Tibial nerve (tissue), 4 donors: Measurements from ENCODE around the gene EPB41L4B. TPM values are rescaled to one million over a fixed set of nuclear protein-coding genes. Genes with fewer than 3 reads are reported as not detected.

Experiments
- DNase-seq, 2 donors: peaks; one replicate each; pipeline ENCODE4 v3.0.0-alpha.2; 2019; ENCODE audit warnings: low spot score in 2 of 2
- H3K27ac ChIP-seq, 4 donors: fragments of 200-600 bp; sonication (generic) in 3 of 4; one replicate each; pipeline ENCODE4 v1.5.1; 2017 to 2019; ENCODE audit warnings: mild to moderate bottlenecking in 1 of 4
- H3K27me3 ChIP-seq, 2 donors: fragments of 200-600 bp; sonication (generic) in 1 of 2; one replicate each; pipeline versions ENCODE4 v1.5.1 to v1.6.0; 2017 to 2019
- H3K36me3 ChIP-seq, 3 donors: fragments of 200-600 bp; sonication (generic); one replicate each; pipeline ENCODE4 v1.5.1; 2018 to 2019
- H3K4me1 ChIP-seq, 4 donors: fragments of 200-600 bp; sonication (generic) in 3 of 4; one replicate each; pipeline ENCODE4 v1.5.1; 2017 to 2019
- H3K4me3 ChIP-seq, 4 donors: fragments of 200-600 bp; sonication (generic) in 3 of 4; one replicate each; pipeline ENCODE4 v1.5.1; 2017 to 2019; ENCODE audit warnings: mild to moderate bottlenecking in 1 of 4, moderate library complexity in 1 of 4
- H3K9me3 ChIP-seq, 4 donors: fragments of 200-600 bp; sonication (generic) in 3 of 4; one replicate each; pipeline ENCODE4 v1.5.1; 2017 to 2019
- CTCF ChIP-seq, 5 experiments: fragments of 200-600 bp in 3 of 5; fragments of 450-650 bp in 2 of 5; sonication (generic) in 3 of 5; IDR thresholded peaks; one replicate each; pipeline ENCODE4 v1.5.1; 2016 to 2019; ENCODE audit warnings: antibody characterized with exemption in 5 of 5, mild to moderate bottlenecking in 3 of 5, moderate library complexity in 2 of 5
- EP300 ChIP-seq, 2 donors: sonication (generic); formaldehyde crosslinking; IDR thresholded peaks; one replicate each; pipeline ENCODE4 v1.6.1; 2017; ENCODE audit warnings: antibody characterized with exemption in 2 of 2, mild to moderate bottlenecking in 1 of 2
- POLR2A ChIP-seq, 2 donors: fragments of 450-650 bp; IDR thresholded peaks; one replicate each; pipeline ENCODE4 v1.6.1; 2017; ENCODE audit warnings: antibody characterized with exemption in 2 of 2, mild to moderate bottlenecking in 2 of 2, moderate library complexity in 2 of 2
- WGBS, 2 donors: methylation state at CpG; one replicate each; pipeline ENCODE4 v1.1.5; 2018; 5-methylcytosine and 5-hydroxymethylcytosine counted together
- total RNA-seq, 4 donors: library from RNA; depleted of rRNA; stranded (reverse); fragments of >200 nt; gene quantifications; one replicate each; pipeline ENCODE4 v1.1.0, GENCODE V29; 2016

The EPB41L4B gene
- total RNA-seq, 4 donors from 2014 or later = 14.7 to 28.0 (median 19.1) TPM

- 81% methylated on average over 8 of the region's 8 CpGs for WGBS, 2 donors
- TF ChIP-seq CTCF (IDR thresholded peaks at IDR 0.05) = no peak
- no peak for TF ChIP-seq EP300 (IDR thresholded peaks at IDR 0.05)
- TF ChIP-seq POLR2A (IDR thresholded peaks at IDR 0.05) = no peak
- Histone ChIP-seq H3K36me3 (no peaks in the 10 kb centered on the region), H3K27ac (no peak overlapping the region), H3K4me3 (no peak overlapping the region), H3K9me3 (peaks cover 0 to 11% (median 0%) of the 10 kb centered on the region in 4 donors), H3K27me3 (no peaks in the 10 kb centered on the region), H3K4me1 (no peaks in the 10 kb centered on the region)
- no peak for DNase-seq
These were observed 164.2 kb downstream of the EPB41L4B start for GRCh38 chr9:109156708-109157107.

DNA sequence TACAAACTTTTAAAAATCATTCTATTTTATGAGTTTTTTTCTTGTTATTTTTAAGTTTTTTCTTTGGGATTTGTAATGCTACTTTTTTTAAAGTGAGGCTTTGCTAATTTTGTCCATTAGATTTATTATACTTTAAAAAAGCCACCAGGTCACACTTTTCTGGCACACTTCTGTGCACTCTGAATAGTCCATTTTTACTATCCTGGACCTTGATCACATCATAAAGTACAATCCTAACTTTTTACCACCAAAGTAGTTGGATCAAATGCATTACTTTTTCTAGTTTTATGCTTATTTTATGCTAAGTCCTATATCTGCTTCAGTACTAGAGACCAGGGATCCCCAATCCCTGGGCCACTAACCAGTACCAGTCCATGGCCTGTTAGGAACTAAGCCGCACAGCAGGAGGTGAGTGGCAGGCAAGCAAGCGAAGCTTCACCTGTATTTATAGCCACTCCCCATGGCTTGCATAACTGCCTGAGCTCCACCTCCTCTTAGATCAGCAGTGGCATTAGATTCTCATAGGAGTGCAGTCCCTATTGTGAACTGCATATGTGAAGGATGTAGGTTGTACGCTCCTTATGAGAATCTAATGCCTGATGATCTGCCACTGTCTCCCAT lies 169.8 kb downstream of the EPB41L4B start:
- no peak for TF ChIP-seq CTCF (IDR thresholded peaks at IDR 0.05)
- TF ChIP-seq EP300 (IDR thresholded peaks at IDR 0.05) = no peak
- TF ChIP-seq POLR2A (IDR thresholded peaks at IDR 0.05) = no peak
- H3K27ac ChIP-seq = no peak overlapping the region
- no peak for DNase-seq
- H3K4me1 ChIP-seq = no peaks in the 10 kb centered on the region
- H3K4me3 ChIP-seq = no peak overlapping the region
- peaks cover 0 to 11% (median 0%) of the 10 kb centered on the region in 4 donors for H3K9me3 ChIP-seq
- no peaks in the 10 kb centered on the region for H3K27me3 ChIP-seq
- WGBS, 2 donors = 95 to 97% methylated on average over 3 of the region's 3 CpGs
- no peaks in the 10 kb centered on the region for H3K36me3 ChIP-seq

GRCh38 chr9:109149722-109150121 lies 171.1 kb downstream of the EPB41L4B start:
- no peaks in the 10 kb centered on the region for H3K27me3 ChIP-seq
- no peak overlapping the region for H3K4me3 ChIP-seq
- DNase-seq = no peak
- no peaks in the 10 kb centered on the region for H3K4me1 ChIP-seq
- no peak overlapping the region for H3K27ac ChIP-seq
- H3K36me3 ChIP-seq = no peaks in the 10 kb centered on the region
- 88 to 89% methylated on average over 4 of the region's 4 CpGs for WGBS, 2 donors
- TF ChIP-seq POLR2A (IDR thresholded peaks at IDR 0.05) (no peak), CTCF (IDR thresholded peaks at IDR 0.05) (no peak), EP300 (IDR thresholded peaks at IDR 0.05) (no peak)
- H3K9me3 ChIP-seq = peaks cover 0 to 11% (median 0%) of the 10 kb centered on the region in 4 donors

- Histone ChIP-seq H3K27ac (no peak overlapping the region), H3K9me3 (peaks cover 0 to 11% (median 0%) of the 10 kb centered on the region in 4 donors), H3K4me1 (no peaks in the 10 kb centered on the region), H3K36me3 (no peaks in the 10 kb centered on the region), H3K27me3 (no peaks in the 10 kb centered on the region), H3K4me3 (no peak overlapping the region)
- no peak for TF ChIP-seq CTCF (IDR thresholded peaks at IDR 0.05)
- DNase-seq = no peak
- 87 to 95% methylated on average over 5 of the region's 5 CpGs for WGBS, 2 donors
These were observed 171.8 kb downstream of the EPB41L4B start for GRCh38 chr9:109149089-109149488.

DNA sequence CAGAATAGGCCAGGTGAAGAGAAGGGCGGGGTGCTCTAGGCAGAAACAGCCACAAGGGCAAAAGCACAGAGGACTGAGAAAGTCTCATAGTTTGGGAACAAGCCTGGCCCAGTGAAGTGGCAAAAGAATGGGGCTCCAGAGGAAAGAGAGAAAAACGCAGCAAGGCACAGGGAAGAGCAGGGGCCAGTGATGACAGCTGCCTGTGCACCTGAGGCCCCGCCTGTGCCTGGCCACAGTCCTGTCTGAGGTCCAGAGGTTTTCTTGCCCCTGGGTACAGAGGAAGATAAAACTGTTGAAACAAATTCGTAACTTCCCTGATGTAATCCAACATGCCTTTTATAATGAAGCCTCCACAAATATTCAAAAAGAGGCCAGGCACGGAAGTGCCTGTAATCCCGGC lies 175.8 kb downstream of the EPB41L4B start:
- DNase-seq = no peak
- no peak overlapping the region for H3K4me3 ChIP-seq
- TF ChIP-seq POLR2A (IDR thresholded peaks at IDR 0.05) = no peak
- TF ChIP-seq EP300 (IDR thresholded peaks at IDR 0.05) = no peak
- no peak for TF ChIP-seq CTCF (IDR thresholded peaks at IDR 0.05)
- no peaks in the 10 kb centered on the region for H3K9me3 ChIP-seq
- no peak overlapping the region for H3K27ac ChIP-seq
- H3K27me3 ChIP-seq = no peaks in the 10 kb centered on the region
- H3K4me1 ChIP-seq = no peaks in the 10 kb centered on the region
- H3K36me3 ChIP-seq = no peaks in the 10 kb centered on the region
- 88 to 89% methylated on average over 6 of the region's 6 CpGs for WGBS, 2 donors
